ENCODE data around the gene ABL2. TPM values are rescaled to one million over a fixed set of nuclear protein-coding genes. Genes with fewer than 3 reads are reported as not detected.

ABL2 gene
- total and polyA plus RNA-seq, 9 of the 15 experiments (the other 6 are each of a cell fraction or from before 2014, with no cell fraction given), result 1.4 to 15.0 (median 8.6) TPM

DNA sequence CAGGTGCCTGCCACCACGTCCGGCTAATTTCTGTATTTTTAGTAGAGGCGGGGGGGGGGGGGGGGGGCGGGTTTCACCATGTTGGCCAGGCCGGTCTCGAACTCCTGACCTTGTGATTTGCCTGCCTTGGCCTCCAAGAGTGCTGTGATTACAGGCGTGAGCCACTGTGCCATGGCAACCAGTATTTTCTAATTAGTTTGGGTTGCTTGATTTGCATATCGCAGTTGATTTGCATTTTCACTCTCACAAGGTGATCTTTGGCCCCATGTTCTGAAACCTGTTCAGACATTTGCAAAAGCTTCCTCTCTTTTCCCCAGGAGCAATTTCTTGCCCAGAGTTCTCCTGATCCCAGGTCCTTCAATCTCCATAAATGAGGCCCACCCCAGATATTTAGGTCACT, 145.9 kb downstream of the ABL2 start:
- no peaks in the 10 kb centered on the region for H4K20me1 ChIP-seq (replicated peaks; ENCODE audit: control insufficient read depth, insufficient read depth, low read length)

DNA sequence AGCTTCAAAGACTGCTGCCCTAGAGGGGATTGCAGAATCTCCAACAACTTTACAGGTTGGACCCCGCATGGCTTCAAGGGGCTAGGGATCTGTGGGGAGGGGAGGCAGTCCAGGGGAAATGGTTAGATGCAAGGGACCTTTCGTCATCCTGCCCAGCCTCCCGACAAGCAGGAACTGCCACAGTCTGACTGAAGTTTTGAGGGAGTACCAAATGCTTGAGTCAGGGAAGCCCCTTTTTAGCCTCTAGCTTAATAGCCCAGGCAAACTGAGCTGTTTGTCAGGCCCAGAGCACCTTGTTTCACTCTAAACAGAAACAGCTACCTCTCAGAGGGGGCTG, 146.5 kb downstream of the ABL2 start:
- 4% methylated on average over 3 of the region's 3 CpGs for WGBS (ENCODE audit: insufficient coverage, low coverage, missing lambda C conversion rate)
- H3K9me1 ChIP-seq (ENCODE audit: control insufficient read depth, insufficient read depth, low read length), result no peaks in the 10 kb centered on the region
- peak overlapping the region; percentile 92 for H3K4me2 ChIP-seq (ENCODE audit: insufficient read depth, low read length)
- FAIRE-seq (no peak), ATAC-seq (no peak), DNase-seq (ENCODE audit: extremely low read depth in 1 of 4, low spot score in 3 of 4) (no peak)
- no TSS peak for BruUV-seq (replicated peaks)
- POLR2A ChIA-PET, result interaction anchor here (0.7 to 1.5 kb wide), 5 partner anchors 10 to 66 kb away, joined by 3 to 6 read pairs (median 4); no protein-coding TSS in a partner anchor
- CTCF ChIA-PET (ENCODE audit: low intra/inter-chr PET ratio), result interaction anchor here (1.0 kb wide), 1 partner anchor 551 kb away, joined by 3 read pairs; no protein-coding TSS in a partner anchor
- no peaks in the 10 kb centered on the region for H3K9me3 ChIP-seq (replicated peaks; ENCODE audit: control insufficient read depth, insufficient read depth, low read depth, low read length)
- H3K4me3 ChIP-seq, result peak overlapping the region; percentile 63
- peaks cover 29% of the 10 kb centered on the region for H3K79me2 ChIP-seq (ENCODE audit: control insufficient read depth, insufficient read depth, low read length)
- H3K4me1 ChIP-seq (replicated peaks in 1 of 2; ENCODE audit: control insufficient read depth in 2 of 2, insufficient read depth in 2 of 2, low read length in 2 of 2), result peaks cover 17 to 30% of the 10 kb centered on the region in 2 experiments; a peak in 4 of 5 replicates
- H2AFZ ChIP-seq (ENCODE audit: low read depth, low read length), result peak overlapping the region; percentile 96
- H3K36me3 ChIP-seq (ENCODE audit: control insufficient read depth, insufficient read depth, low read length), result peaks cover 37% of the 10 kb centered on the region; the same call in 2 of the 3 replicates
- no peaks in the 10 kb centered on the region for H3K27me3 ChIP-seq (ENCODE audit: control insufficient read depth in 2 of 2, insufficient read depth in 2 of 2, low read length in 2 of 2)
- intact Hi-C loops (cut with micrococcal nuclease), result loop anchor here (1.0 to 10.0 kb wide), 5 partner anchors 36 to 732 kb away; no protein-coding TSS in a partner anchor
- H3K9ac ChIP-seq (ENCODE audit: insufficient read depth in 1 of 2, low read depth in 2 of 2, low read length in 2 of 2), result peak overlapping the region; percentile 78 to 99
- in situ Hi-C loops (cut with MboI), result loop anchor here (10.0 kb wide), 1 partner anchor 282 kb away; the partner anchor contains the start of gene AXDND1
- H4K20me1 ChIP-seq (replicated peaks; ENCODE audit: control insufficient read depth, insufficient read depth, low read length), result no peaks in the 10 kb centered on the region
- peak overlapping the region; percentile 78 for H3K27ac ChIP-seq (ENCODE audit: extremely low read depth, low read depth, low read length)
- TF ChIP-seq XRCC3 (IDR thresholded peaks at IDR 0.05), result no peak
- TF ChIP-seq, protein P1, sequence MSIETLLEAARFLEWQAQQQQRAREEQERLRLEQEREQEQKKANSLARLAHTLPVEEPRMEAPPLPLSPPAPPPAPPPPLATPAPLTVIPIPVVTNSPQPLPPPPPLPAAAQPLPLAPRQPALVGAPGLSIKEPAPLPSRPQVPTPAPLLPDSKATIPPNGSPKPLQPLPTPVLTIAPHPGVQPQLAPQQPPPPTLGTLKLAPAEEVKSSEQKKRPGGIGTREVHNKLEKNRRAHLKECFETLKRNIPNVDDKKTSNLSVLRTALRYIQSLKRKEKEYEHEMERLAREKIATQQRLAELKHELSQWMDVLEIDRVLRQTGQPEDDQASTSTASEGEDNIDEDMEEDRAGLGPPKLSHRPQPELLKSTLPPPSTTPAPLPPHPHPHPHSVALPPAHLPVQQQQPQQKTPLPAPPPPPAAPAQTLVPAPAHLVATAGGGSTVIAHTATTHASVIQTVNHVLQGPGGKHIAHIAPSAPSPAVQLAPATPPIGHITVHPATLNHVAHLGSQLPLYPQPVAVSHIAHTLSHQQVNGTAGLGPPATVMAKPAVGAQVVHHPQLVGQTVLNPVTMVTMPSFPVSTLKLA (conservative IDR thresholded peaks at IDR 0.05), result peak in 1 of 2 experiments; percentile 10; a peak in 2 of 4 replicates
- 0 out of 2 replicates have a peak, but pooled peaks have one; percentile 20 for TF ChIP-seq DPF2 (IDR thresholded peaks at IDR 0.05)
- TF ChIP-seq HNRNPUL1 (IDR thresholded peaks at IDR 0.05; ENCODE audit: low read length), result no peak
- TF ChIP-seq, protein P2, sequence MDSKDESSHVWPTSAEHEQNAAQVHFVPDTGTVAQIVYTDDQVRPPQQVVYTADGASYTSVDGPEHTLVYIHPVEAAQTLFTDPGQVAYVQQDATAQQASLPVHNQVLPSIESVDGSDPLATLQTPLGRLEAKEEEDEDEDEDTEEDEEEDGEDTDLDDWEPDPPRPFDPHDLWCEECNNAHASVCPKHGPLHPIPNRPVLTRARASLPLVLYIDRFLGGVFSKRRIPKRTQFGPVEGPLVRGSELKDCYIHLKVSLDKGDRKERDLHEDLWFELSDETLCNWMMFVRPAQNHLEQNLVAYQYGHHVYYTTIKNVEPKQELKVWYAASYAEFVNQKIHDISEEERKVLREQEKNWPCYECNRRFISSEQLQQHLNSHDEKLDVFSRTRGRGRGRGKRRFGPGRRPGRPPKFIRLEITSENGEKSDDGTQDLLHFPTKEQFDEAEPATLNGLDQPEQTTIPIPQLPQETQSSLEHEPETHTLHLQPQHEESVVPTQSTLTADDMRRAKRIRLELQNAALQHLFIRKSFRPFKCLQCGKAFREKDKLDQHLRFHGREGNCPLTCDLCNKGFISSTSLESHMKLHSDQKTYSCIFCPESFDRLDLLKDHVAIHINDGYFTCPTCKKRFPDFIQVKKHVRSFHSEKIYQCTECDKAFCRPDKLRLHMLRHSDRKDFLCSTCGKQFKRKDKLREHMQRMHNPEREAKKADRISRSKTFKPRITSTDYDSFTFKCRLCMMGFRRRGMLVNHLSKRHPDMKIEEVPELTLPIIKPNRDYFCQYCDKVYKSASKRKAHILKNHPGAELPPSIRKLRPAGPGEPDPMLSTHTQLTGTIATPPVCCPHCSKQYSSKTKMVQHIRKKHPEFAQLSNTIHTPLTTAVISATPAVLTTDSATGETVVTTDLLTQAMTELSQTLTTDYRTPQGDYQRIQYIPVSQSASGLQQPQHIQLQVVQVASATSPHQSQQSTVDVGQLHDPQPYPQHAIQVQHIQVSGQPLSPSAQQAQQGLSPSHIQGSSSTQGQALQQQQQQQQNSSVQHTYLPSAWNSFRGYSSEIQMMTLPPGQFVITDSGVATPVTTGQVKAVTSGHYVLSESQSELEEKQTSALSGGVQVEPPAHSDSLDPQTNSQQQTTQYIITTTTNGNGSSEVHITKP (IDR thresholded peaks at IDR 0.05; ENCODE audit: partially characterized antibody), result peak; percentile 64

More for the DNA sequence above, 145.9 kb downstream of the ABL2 start:
- Histone ChIP-seq H3K79me2 (ENCODE audit: control insufficient read depth, insufficient read depth, low read length) (peaks cover 29% of the 10 kb centered on the region), H3K27ac (ENCODE audit: extremely low read depth, low read depth, low read length) (peak overlapping the region; percentile 3; the same call in 1 of the 3 replicates), H3K36me3 (ENCODE audit: control insufficient read depth, insufficient read depth, low read length) (peaks cover 43% of the 10 kb centered on the region; the same call in 2 of the 3 replicates), H2AFZ (ENCODE audit: low read depth, low read length) (no peak overlapping the region), H3K4me1 (replicated peaks in 1 of 2; ENCODE audit: control insufficient read depth in 2 of 2, insufficient read depth in 2 of 2, low read length in 2 of 2) (peaks cover 17 to 30% of the 10 kb centered on the region in 2 experiments; a peak in 4 of 5 replicates), H3K9me1 (ENCODE audit: control insufficient read depth, insufficient read depth, low read length) (no peaks in the 10 kb centered on the region), H3K4me2 (ENCODE audit: insufficient read depth, low read length) (peak overlapping the region; percentile 92), H3K4me3 (no peak overlapping the region), H3K27me3 (ENCODE audit: control insufficient read depth in 2 of 2, insufficient read depth in 2 of 2, low read length in 2 of 2) (no peaks in the 10 kb centered on the region), H3K9ac (ENCODE audit: insufficient read depth in 1 of 2, low read depth in 2 of 2, low read length in 2 of 2) (peak overlapping the region in 1 of 2 experiments; percentile 18; a peak in 2 of 4 replicates), H3K9me3 (replicated peaks; ENCODE audit: control insufficient read depth, insufficient read depth, low read depth, low read length) (no peaks in the 10 kb centered on the region)
- FAIRE-seq, result no peak
- ChIA-PET POLR2A (interaction anchor here (0.7 to 1.5 kb wide), 2 partner anchors 9 to 67 kb away, joined by 3 to 4 read pairs; no protein-coding TSS in a partner anchor), CTCF (ENCODE audit: low intra/inter-chr PET ratio) (no interaction called here)
- 45% methylated on average over 3 of the region's 8 CpGs for WGBS (ENCODE audit: insufficient coverage, low coverage, missing lambda C conversion rate)
- DNase-seq (ENCODE audit: extremely low read depth in 1 of 4, low spot score in 3 of 4), result peak in 1 of 4 experiments; percentile 22
- in situ Hi-C loops (cut with MboI), result loop anchor here (10.0 kb wide), 1 partner anchor 281 kb away; the partner anchor contains the start of gene AXDND1
- no peak for ATAC-seq
- intact Hi-C loops (cut with micrococcal nuclease), result loop anchor here (5.0 to 10.0 kb wide), 4 partner anchors 311 to 731 kb away; no protein-coding TSS in a partner anchor
- BruUV-seq (replicated peaks), result no TSS peak
- TF ChIP-seq PCBP1 (IDR thresholded peaks at IDR 0.05; ENCODE audit: low read depth, low read length, poor library complexity, severe bottlenecking) (peak; percentile 52), YBX1 (IDR thresholded peaks at IDR 0.05) (no peak)
- TF ChIP-seq, protein P3, sequence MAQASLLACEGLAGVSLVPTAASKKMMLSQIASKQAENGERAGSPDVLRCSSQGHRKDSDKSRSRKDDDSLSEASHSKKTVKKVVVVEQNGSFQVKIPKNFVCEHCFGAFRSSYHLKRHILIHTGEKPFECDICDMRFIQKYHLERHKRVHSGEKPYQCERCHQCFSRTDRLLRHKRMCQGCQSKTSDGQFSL (CRISPR knock-in tag; IDR thresholded peaks at IDR 0.05), result peak; percentile 89
- TF ChIP-seq, protein P3 (tag; IDR thresholded peaks at IDR 0.05), result peak in 1 of 2 experiments; percentile 73; a peak in 2 of 4 replicates
